AML-193 (cell line): ENCODE measurements around the gene EFCAB14.
"Not testable (repeated sequence)": the region's sequence is repeated elsewhere in the genome, so short reads cannot be mapped to it uniquely, and the experiment has no call there.

Experiments used
- DNase-seq, 2 experiments: peaks; one replicate each; lab custom pipeline; 2025; lab: John Stamatoyannopoulos, UW

The EFCAB14 gene

GRCh38 chr1:46653405-46653958, 65.4 kb downstream of the EFCAB14 start:
- DNase-seq = no peak

- no peak for DNase-seq
Measured at GRCh38 chr1:46652321-46653100, 66.4 kb downstream of the EFCAB14 start.

GRCh38 chr1:46651152-46651551, 67.8 kb downstream of the EFCAB14 start:
- DNase-seq = not testable (repeated sequence)

GRCh38 chr1:46650491-46650890, 68.4 kb downstream of the EFCAB14 start:
- no peak for DNase-seq

- no peak for DNase-seq
Measured at GRCh38 chr1:46649764-46650163, 69.2 kb downstream of the EFCAB14 start.

- DNase-seq = no peak
Measured at GRCh38 chr1:46647611-46648010, 71.3 kb downstream of the EFCAB14 start.

GRCh38 chr1:46646844-46647243, 72.1 kb downstream of the EFCAB14 start:
- no peak for DNase-seq

GRCh38 chr1:46646331-46646730, 72.6 kb downstream of the EFCAB14 start:
- DNase-seq = no peak

GRCh38 chr1:46645815-46646214, 73.1 kb downstream of the EFCAB14 start:
- DNase-seq = no peak

GRCh38 chr1:46643368-46643775, 75.5 kb downstream of the EFCAB14 start:
- no peak for DNase-seq

- DNase-seq = no peak
Measured at GRCh38 chr1:46642115-46642680, 76.7 kb downstream of the EFCAB14 start.

- DNase-seq = no peak
Measured at GRCh38 chr1:46639547-46639946, 79.4 kb downstream of the EFCAB14 start.

GRCh38 chr1:46638921-46639320, 80.0 kb downstream of the EFCAB14 start:
- no peak for DNase-seq

- no peak for DNase-seq
Measured at GRCh38 chr1:46637444-46638083, 81.3 kb downstream of the EFCAB14 start.

- DNase-seq = no peak
Measured at GRCh38 chr1:46635205-46635604, 83.7 kb downstream of the EFCAB14 start.

GRCh38 chr1:46630719-46631118, 88.2 kb downstream of the EFCAB14 start:
- DNase-seq = no peak
